Glutamatergic neuron (in vitro differentiated cells): ENCODE results near the gene KASH5. TPM values are rescaled to one million over a fixed set of nuclear protein-coding genes. Genes with fewer than 3 reads are reported as not detected.

Experiments used
- DNase-seq: peaks from one replicate; pipeline ENCODE4 v3.0.0; 2022
- H3K27ac Mint-ChIP-seq: one replicate; pipeline ENCODE4 v1.8.0; 2020; ENCODE audit warnings: mild to moderate bottlenecking, mixed read lengths, inconsistent platforms; ENCODE audit not compliant: unreplicated experiment
- H3K27me3 Mint-ChIP-seq: one replicate; pipeline ENCODE4 v1.8.0; 2020; ENCODE audit warnings: mild to moderate bottlenecking, moderate library complexity, mixed read lengths, inconsistent platforms; ENCODE audit not compliant: unreplicated experiment
- H3K36me3 Mint-ChIP-seq: one replicate; pipeline ENCODE4 v1.8.0; 2020; ENCODE audit warnings: mild to moderate bottlenecking, mixed read lengths, inconsistent platforms; ENCODE audit not compliant: unreplicated experiment
- H3K4me1 Mint-ChIP-seq: one replicate; pipeline ENCODE4 v1.8.0; 2020; ENCODE audit warnings: mild to moderate bottlenecking, low read depth, mixed read lengths, inconsistent platforms; ENCODE audit not compliant: unreplicated experiment
- H3K4me3 Mint-ChIP-seq: one replicate; pipeline ENCODE4 v1.8.0; 2020; ENCODE audit warnings: mild to moderate bottlenecking, mixed read lengths, inconsistent platforms; ENCODE audit not compliant: unreplicated experiment
- H3K9me3 Mint-ChIP-seq: one replicate; pipeline ENCODE4 v1.8.0; 2020; ENCODE audit warnings: mild to moderate bottlenecking, moderate library complexity, mixed read lengths, inconsistent platforms; ENCODE audit not compliant: unreplicated experiment
- CTCF ChIP-seq: fragments of 200-600 bp; sonication (generic); IDR thresholded peaks from one replicate; pipeline ENCODE4 v1.5.0; 2021; ENCODE audit not compliant: partially characterized antibody, unreplicated experiment
- total RNA-seq: library from RNA; stranded (reverse); fragmentation: NEBNext Ultra II Directional; extraction: Animal tissue kit (Norgen Biotek cat#: 25700); gene quantifications from one replicate; pipeline ENCODE4 v1.2.1, GENCODE V29; 2021; ENCODE audit not compliant: unreplicated experiment

Gene KASH5
- total RNA-seq, 1 donor from 2014 or later: 0.49 TPM

- peaks cover 16% of the 10 kb centered on the region for H3K9me3 Mint-ChIP-seq
- H3K4me3 Mint-ChIP-seq: no peak overlapping the region
- H3K4me1 Mint-ChIP-seq: peaks cover 12% of the 10 kb centered on the region
- peaks cover 25% of the 10 kb centered on the region for H3K36me3 Mint-ChIP-seq
- no peak overlapping the region for H3K27ac Mint-ChIP-seq
- peaks cover 20% of the 10 kb centered on the region for H3K27me3 Mint-ChIP-seq
- no peak for TF ChIP-seq CTCF
- DNase-seq: no peak
Measured at GRCh38 chr19:49340865-49341718, 47.0 kb upstream of the KASH5 start.

GRCh38 chr19:49342291-49342721, 45.7 kb upstream of the KASH5 start:
- no peak overlapping the region for H3K4me3 Mint-ChIP-seq
- no peak for DNase-seq
- peaks cover 19% of the 10 kb centered on the region for H3K27me3 Mint-ChIP-seq
- H3K4me1 Mint-ChIP-seq: peaks cover 12% of the 10 kb centered on the region
- no peak for TF ChIP-seq CTCF
- H3K36me3 Mint-ChIP-seq: peaks cover 25% of the 10 kb centered on the region
- H3K27ac Mint-ChIP-seq: no peak overlapping the region
- peaks cover 16% of the 10 kb centered on the region for H3K9me3 Mint-ChIP-seq

- Mint-ChIP-seq H3K27me3 (peaks cover 17% of the 10 kb centered on the region), H3K9me3 (peaks cover 14% of the 10 kb centered on the region), H3K4me3 (no peak overlapping the region), H3K4me1 (peaks cover 12% of the 10 kb centered on the region), H3K36me3 (peaks cover 25% of the 10 kb centered on the region), H3K27ac (peak overlapping the region; percentile 0)
- DNase-seq: no peak
- no peak for TF ChIP-seq CTCF
Measured at GRCh38 chr19:49343123-49343522, 44.9 kb upstream of the KASH5 start.

GRCh38 chr19:49344505-49345423, 43.3 kb upstream of the KASH5 start:
- Mint-ChIP-seq H3K27ac (no peak overlapping the region), H3K4me3 (no peak overlapping the region), H3K4me1 (peaks cover 9% of the 10 kb centered on the region), H3K9me3 (peaks cover 10% of the 10 kb centered on the region), H3K36me3 (peaks cover 25% of the 10 kb centered on the region), H3K27me3 (peaks cover 8% of the 10 kb centered on the region)
- TF ChIP-seq CTCF: no peak
- DNase-seq: no peak
